Stomach (tissue), 9 donors: ENCODE data around the gene PLEKHA4. TPM values are rescaled to one million over a fixed set of nuclear protein-coding genes. Genes with fewer than 3 reads are reported as not detected.

Source experiments
- DNase-seq, 2 donors: peaks; one replicate each; pipeline versions ENCODE4 v3.0.0 to v3.0.0-alpha.2; 2013 to 2019
- H3K27ac ChIP-seq, 5 donors: fragments of 200-600 bp in 4 of 5; sonication (generic) in 4 of 5; one replicate each; pipeline ENCODE4 v1.5.1; 2013 to 2019; ENCODE audit warnings: mild to moderate bottlenecking in 1 of 5, moderate library complexity in 1 of 5
- H3K27me3 ChIP-seq, 3 donors: fragments of 200-600 bp; sonication (generic); one replicate each; pipeline ENCODE4 v1.5.1; 2017 to 2019; ENCODE audit warnings: mixed run types in 1 of 3
- H3K36me3 ChIP-seq, 4 donors: fragments of 200-600 bp; sonication (generic); 1 replicate in 3 of 4; 2 replicates in 1 of 4; pipeline ENCODE4 v1.5.1; 2016 to 2019
- H3K4me1 ChIP-seq, 4 donors: fragments of 200-600 bp; sonication (generic); one replicate each; pipeline ENCODE4 v1.5.1; 2016 to 2019
- H3K4me3 ChIP-seq, 4 donors: fragments of 200-600 bp; sonication (generic) in 3 of 4; one replicate each; pipeline ENCODE4 v1.5.1; 2016 to 2019; ENCODE audit warnings: mild to moderate bottlenecking in 1 of 4
- H3K9me3 ChIP-seq, 4 donors: fragments of 200-600 bp; sonication (generic); one replicate each; pipeline ENCODE4 v1.5.1; 2016 to 2019
- EP300 ChIP-seq: sonication (generic); formaldehyde crosslinking; IDR thresholded peaks from one replicate; pipeline ENCODE4 v1.6.1; 2017; ENCODE audit warnings: antibody characterized with exemption
- POLR2A ChIP-seq, 4 donors: fragments of 450-650 bp; IDR thresholded peaks; one replicate each; pipeline ENCODE4 v1.6.1; 2016; ENCODE audit warnings: antibody characterized with exemption in 4 of 4, control low read depth in 2 of 4, mild to moderate bottlenecking in 1 of 4, moderate library complexity in 1 of 4
- POLR2AphosphoS5 ChIP-seq, 3 donors: sonication (generic); formaldehyde crosslinking; IDR thresholded peaks; one replicate each; pipeline ENCODE4 v1.6.1; 2016; ENCODE audit warnings: antibody characterized with exemption in 3 of 3
- WGBS, 5 donors: extraction: QIAGEN DNeasy Blood & Tissue Kit in 3 of 5; methylation state at CpG; one replicate each; pipeline versions ENCODE4 v1.1.5 to v1.1.7; 2013 to 2018; 5-methylcytosine and 5-hydroxymethylcytosine counted together
- intact Hi-C: fragments of 100-400 bp; cut with DNase I; formaldehyde crosslinking; loops from one replicate; pipeline ENCODE4 v1.15.1; 2023; ENCODE audit warnings: low total_unique reads
- polyA plus RNA-seq, 3 donors: library from polyadenylated mRNA; stranded (reverse); fragments of 200-250 nt; gene quantifications; one replicate each; pipeline ENCODE4 v1.2.3, GENCODE V29; 2013
- total RNA-seq, 5 donors: library from RNA; depleted of rRNA; stranded (reverse); fragments of >200 nt; gene quantifications; one replicate each; pipeline versions ENCODE4 v1.1.0 to v1.2.3, GENCODE V29; 2014 to 2016
- TF ChIP-seq, protein P1 (sequence below), 7 experiments: fragments of 450-650 bp in 4 of 7; fragments of 200-600 bp in 3 of 7; sonication (generic) in 3 of 7; IDR thresholded peaks; one replicate each; pipeline ENCODE4 v1.5.1; 2016 to 2019; ENCODE audit warnings: antibody characterized with exemption in 7 of 7, control low read depth in 2 of 7, mild to moderate bottlenecking in 1 of 7
- donor health status: healthy with polysubstance abuse.
- donor health status: Bipolar disorder and iron deficiency.
- donor health status: healthy.

PLEKHA4 gene
- total and polyA plus RNA-seq, 8 donors: 1.7 to 85.0 (median 30.0) TPM

GRCh38 chr19:48841047-48841446 is 27.4 kb downstream of the PLEKHA4 start:
- Histone ChIP-seq H3K4me3 (no peak overlapping the region), H3K4me1 (peaks cover 3 to 16% (median 10%) of the 10 kb centered on the region in 4 donors), H3K27me3 (peaks cover 0 to 6% (median 0%) of the 10 kb centered on the region in 3 donors), H3K27ac (no peak overlapping the region), H3K9me3 (no peaks in the 10 kb centered on the region), H3K36me3 (peaks cover 6 to 30% (median 14%) of the 10 kb centered on the region in 4 donors)
- DNase-seq: no peak
- TF ChIP-seq POLR2A (IDR thresholded peaks at IDR 0.05): no peak
- TF ChIP-seq, protein P1, sequence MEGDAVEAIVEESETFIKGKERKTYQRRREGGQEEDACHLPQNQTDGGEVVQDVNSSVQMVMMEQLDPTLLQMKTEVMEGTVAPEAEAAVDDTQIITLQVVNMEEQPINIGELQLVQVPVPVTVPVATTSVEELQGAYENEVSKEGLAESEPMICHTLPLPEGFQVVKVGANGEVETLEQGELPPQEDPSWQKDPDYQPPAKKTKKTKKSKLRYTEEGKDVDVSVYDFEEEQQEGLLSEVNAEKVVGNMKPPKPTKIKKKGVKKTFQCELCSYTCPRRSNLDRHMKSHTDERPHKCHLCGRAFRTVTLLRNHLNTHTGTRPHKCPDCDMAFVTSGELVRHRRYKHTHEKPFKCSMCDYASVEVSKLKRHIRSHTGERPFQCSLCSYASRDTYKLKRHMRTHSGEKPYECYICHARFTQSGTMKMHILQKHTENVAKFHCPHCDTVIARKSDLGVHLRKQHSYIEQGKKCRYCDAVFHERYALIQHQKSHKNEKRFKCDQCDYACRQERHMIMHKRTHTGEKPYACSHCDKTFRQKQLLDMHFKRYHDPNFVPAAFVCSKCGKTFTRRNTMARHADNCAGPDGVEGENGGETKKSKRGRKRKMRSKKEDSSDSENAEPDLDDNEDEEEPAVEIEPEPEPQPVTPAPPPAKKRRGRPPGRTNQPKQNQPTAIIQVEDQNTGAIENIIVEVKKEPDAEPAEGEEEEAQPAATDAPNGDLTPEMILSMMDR (IDR thresholded peaks at IDR 0.05): no peak
- intact Hi-C loops: no loop called here
- 89 to 96% (median 94%) methylated on average over 16 of the region's 16 CpGs for WGBS, 5 donors

DNA sequence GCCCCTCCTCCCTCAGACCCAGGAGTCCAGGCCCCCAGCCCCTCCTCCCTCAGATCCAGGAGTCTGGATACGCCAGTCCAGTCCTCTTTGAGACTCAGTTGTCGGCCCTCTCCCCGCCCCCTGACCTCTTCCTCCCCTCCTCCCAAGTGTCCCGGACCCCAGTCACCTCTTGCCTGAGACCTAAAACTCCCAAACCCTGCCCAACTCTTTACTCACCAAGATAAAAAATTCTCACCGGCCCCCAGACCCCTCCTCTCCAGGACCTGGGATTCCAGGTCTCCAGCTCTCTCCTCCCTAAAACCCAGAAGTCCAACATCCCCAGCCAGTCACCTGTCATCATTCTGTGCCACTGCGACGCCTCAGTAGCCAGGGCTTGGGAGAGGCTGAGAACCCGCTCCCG is 30.7 kb downstream of the PLEKHA4 start:
- no peaks in the 10 kb centered on the region for H3K9me3 ChIP-seq
- 68 to 80% (median 78%) methylated on average over 9 of the region's 9 CpGs for WGBS, 5 donors
- peaks cover 12 to 26% (median 19%) of the 10 kb centered on the region in 4 donors for H3K4me1 ChIP-seq
- peaks cover 0 to 13% (median 2%) of the 10 kb centered on the region in 4 donors for H3K36me3 ChIP-seq
- peak overlapping the region in 4 of 5 donors; percentile 60 to 89 (median 68) for H3K27ac ChIP-seq
- H3K4me3 ChIP-seq: no peak overlapping the region
- peaks cover 0 to 6% (median 0%) of the 10 kb centered on the region in 3 donors for H3K27me3 ChIP-seq
- TF ChIP-seq POLR2A (IDR thresholded peaks at IDR 0.05) (no peak), POLR2AphosphoS5 (IDR thresholded peaks at IDR 0.05) (no peak), EP300 (no peak)
- TF ChIP-seq, protein P1 (IDR thresholded peaks at IDR 0.05): no peak
- intact Hi-C loops: no loop called here
- DNase-seq: no peak

DNA sequence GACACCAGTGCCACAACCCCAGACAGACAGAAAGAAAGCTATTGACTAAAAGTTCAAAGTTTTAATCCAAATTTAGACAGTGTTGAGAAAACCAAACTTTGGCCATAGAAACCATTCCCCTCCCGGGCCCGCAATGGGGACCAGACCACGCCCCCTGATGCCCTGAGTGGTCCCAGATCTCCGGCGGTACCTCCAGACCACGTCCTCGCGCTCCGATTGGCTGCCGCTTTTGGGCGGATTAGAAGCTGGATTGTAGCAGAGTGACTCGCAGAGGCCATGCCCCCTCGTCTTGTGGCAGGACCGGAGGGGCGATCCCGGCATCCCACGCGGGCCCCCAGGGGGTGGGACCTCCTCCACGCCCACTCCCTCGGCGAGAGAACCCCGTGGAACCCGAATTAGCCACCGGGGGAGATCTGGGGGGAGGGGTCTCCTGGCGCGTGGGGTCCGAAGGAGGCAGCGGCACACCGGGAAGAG is 31.3 kb downstream of the PLEKHA4 start:
- Histone ChIP-seq H3K27ac (peak overlapping the region in 4 of 5 donors; percentile 60 to 89 (median 68)), H3K27me3 (peaks cover 0 to 6% (median 0%) of the 10 kb centered on the region in 3 donors), H3K4me1 (peaks cover 12 to 26% (median 19%) of the 10 kb centered on the region in 4 donors), H3K4me3 (peak overlapping the region; percentile 38 to 44 (median 42)), H3K9me3 (no peaks in the 10 kb centered on the region), H3K36me3 (peaks cover 0 to 19% (median 5%) of the 10 kb centered on the region in 4 donors)
- DNase-seq: peak; percentile 56 to 93
- intact Hi-C loops: no loop called here
- no peak for TF ChIP-seq POLR2A (IDR thresholded peaks at IDR 0.05)
- no peak for TF ChIP-seq POLR2AphosphoS5 (IDR thresholded peaks at IDR 0.05)
- TF ChIP-seq, protein P1 (IDR thresholded peaks at IDR 0.05): no peak
- TF ChIP-seq EP300: no peak
- 15 to 48% (median 31%) methylated on average over 25 to 29 of the region's 29 CpGs for WGBS, 5 donors

GRCh38 chr19:48836089-48837017 is 32.1 kb downstream of the PLEKHA4 start, which contains the start of gene HSD17B14:
Gene HSD17B14 (minus strand): TSS chr19:48836491. CDS start chr19:48836411, 80 bp downstream.
- H3K4me3 ChIP-seq: peak within 1 kb of the TSS; percentile 38 to 44 (median 42)
- TF ChIP-seq POLR2A (IDR thresholded peaks at IDR 0.05) (no peak), EP300 (no peak), POLR2AphosphoS5 (IDR thresholded peaks at IDR 0.05) (no peak)
- TF ChIP-seq, protein P1 (IDR thresholded peaks at IDR 0.05): peak in 3 of 7 experiments; percentile 3 to 20 (median 10)
- H3K9me3 ChIP-seq: no peaks in the 10 kb centered on the region
- peaks cover 0 to 23% (median 8%) of the 10 kb centered on the region in 4 donors for H3K36me3 ChIP-seq
- peaks cover 0 to 6% (median 0%) of the 10 kb centered on the region in 3 donors for H3K27me3 ChIP-seq
- H3K4me1 ChIP-seq: peaks cover 12 to 26% (median 19%) of the 10 kb centered on the region in 4 donors
- H3K27ac ChIP-seq: peak within 1 kb of the TSS; percentile 17 to 89 (median 66)
- DNase-seq: peak in 1 of 2 donors; percentile 78
- 14 to 30% (median 20%) methylated on average over 35 of the region's 35 CpGs for WGBS, 5 donors
- intact Hi-C loops: no loop called here
